Hematopoietic multipotent progenitor cell treated with erythropoietin and hydrocortisone succinate and interleukin-3 and kit ligand, for 4 days (in vitro differentiated cells): Measurements from ENCODE around the gene PPARD.
"Not testable (repeated sequence)": the region's sequence is repeated elsewhere in the genome, so short reads cannot be mapped to it uniquely, and the experiment has no call there.

Experiments used
- DNase-seq: peaks from one replicate; pipeline ENCODE4 v3.0.0-alpha.2; 2015

The PPARD gene

DNA sequence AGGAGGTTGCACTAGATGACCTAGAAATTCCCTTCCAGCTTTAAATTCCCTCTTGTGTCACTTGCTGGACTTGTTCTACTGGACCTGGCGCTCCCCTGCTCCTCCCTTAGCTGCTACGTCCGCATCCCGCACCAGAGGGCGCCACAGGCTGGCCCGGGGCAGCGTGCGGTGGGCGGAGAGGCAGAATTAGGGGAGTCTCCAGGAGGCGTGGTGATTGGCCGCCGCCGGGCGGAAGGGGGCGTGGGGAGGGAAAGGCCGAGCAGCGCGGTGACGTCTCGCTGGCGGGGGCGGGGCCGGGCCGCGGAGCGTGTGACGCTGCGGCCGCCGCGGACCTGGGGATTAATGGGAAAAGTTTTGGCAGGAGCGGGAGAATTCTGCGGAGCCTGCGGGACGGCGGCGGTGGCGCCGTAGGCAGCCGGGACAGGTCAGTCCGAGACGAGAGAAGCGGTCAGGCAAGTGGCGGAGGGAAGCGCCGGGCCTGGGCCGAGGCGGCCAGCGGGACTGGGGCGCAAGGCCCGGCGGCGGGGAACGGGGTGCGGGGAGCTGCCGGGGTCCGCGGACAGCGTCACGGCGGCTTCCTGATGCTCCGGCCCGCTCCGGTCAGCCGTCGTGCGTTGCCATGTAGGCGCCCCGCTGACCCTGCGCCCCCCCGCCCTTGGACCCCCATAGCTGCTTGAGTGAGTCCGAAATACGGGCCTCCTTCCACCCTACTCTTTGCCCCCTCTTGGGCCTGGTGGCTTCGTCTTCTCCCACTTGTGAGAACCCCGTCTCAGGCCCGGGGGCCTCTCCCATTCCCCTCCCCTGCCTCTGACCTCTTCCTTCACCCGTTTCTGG lies at the start of gene PPARD:
Gene PPARD, plus strand, starts transcription at position 301 of the 834 bp plus-strand sequence. CDS start 68,530 bp downstream, outside the sequence.
- peak; percentile 97 for DNase-seq

DNA sequence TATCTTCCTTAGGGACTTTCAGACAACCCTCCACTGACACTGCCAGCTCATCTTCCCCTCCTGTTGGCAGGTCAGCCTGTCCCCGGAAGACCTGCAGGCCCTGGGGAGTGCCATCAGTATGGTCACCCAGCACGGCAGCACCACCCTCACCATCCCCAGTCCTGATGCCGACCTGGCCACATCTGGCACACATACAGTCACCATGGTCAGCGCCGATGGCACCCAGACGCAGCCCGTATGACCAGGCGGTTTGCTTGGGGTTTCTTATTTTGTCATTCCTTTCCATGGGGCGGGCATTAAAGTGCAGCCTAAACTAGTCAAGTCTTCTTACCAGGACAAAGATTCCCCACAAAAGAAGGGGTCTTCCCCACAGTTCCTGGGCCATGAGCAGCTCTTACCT lies 48.7 kb upstream of the PPARD start:
- no peak for DNase-seq

DNA sequence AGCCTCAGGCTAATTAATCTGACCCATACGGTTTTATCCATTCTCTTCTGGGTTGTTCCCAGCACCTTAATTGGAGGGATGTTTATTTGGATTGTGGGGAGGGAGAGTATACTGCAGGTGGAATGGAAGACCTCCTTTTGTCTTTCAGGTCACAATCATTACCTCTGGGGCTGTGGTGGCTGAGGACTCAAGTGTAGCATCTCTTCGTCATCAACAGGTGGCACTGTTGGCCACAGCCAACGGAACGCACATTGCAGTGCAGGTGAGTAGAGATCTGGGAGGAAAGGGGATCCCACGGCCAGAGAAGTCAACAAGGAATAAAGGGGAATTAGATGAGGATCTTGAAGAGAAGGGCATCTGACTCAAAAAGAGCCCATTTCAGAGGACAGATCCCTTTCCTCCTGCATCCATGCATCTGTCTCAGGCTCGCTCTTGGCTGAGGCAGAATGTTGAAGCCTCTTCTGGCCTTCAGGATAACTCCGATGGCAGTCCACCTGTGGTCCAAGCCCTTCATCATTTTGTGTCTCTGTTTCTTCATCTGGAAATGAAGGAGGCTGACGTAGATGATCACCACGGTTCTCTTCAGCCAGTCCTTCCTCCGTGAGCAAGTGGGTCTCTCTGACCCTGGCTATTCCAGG lies 47.9 kb upstream of the PPARD start:
- DNase-seq: peak; percentile 63

DNA sequence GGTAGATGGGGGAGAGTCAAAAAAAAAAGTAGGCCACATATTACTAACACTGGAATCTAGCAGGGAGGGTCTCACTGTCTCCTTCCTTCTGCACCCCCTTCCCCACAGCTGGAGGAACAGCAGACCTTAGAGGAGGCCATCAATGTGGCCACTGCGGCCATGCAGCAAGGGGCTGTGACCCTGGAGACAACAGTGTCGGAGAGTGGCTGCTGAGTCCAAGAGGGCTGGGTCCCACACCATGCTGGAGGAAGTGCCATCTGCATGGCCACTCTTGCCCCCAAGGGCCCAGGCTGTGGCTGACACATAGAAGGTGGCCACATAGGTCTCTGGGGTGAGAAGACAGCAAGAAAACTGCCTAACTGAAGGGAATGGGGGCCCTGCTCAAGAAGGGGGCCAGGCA lies 47.3 kb upstream of the PPARD start:
- no peak for DNase-seq

DNA sequence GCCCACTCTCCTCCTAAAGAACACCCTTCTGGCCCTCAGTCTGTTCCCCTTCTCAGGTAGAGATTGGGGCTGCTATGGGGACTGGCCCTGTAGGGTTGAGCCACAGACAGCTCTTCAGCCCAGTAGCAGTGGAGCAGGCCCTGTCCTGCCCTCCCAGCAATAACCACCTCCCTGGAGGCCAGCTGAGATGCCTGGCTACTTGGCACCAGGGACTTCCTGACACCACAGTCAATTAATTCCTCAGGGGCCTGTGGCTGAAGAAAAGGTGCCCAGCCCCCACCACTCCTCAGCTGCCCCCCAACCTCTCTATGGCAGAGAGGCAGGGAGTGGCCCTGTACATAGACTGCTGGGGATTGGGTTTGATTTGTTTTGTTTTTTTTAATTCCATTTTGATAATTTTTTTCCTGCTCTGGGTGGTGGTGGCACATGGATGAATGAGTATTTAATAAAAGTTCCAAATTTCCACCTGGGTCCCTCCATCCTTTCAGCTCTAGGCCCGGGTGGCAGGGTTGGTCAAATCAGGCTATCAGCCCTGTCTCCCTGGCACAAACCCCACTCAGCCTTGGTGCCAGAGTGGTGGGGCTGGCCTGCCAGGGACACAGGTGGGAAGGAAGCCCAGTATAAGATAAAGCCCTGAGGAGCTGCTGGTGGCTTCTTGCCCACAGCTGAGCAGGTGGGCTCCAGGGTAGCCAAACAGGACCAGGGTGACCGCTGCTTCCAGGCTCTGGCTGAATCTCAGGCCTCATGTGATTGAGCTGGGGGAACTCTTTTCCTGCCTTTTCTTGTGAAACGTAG lies 46.6 kb upstream of the PPARD start:
- no peak for DNase-seq

DNA sequence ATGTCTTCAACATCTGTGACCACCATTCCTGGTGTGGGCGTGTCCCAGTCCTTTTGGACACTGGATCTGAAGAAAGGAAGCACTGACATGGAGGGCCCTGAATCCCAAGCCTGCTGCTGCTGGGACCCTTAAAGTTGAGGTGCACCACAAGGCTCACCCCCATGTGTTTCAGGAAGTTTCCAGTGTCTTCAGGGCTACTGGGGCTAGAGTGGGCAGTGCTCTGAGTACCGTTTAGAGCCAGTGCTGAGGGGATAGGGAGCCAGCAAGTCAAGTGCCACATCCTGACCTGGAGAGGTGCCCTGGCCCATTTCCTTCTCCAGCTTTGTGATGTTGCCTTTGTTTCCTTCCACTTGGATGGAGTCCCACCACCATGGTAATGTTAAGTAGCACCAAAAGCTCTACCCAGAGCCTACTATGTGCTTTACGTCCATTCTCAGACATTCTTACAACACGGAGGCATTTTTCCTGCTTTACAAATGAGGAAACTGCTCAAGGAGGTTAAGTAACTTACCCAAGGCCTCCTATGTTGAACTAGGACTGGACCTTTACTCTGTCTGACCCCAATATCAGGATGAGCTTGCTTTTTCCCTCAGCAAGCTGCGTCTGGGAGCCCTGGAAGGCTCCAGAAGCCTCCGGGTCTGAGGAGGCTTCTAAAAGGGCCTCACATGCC lies 45.3 kb upstream of the PPARD start:
- no peak for DNase-seq

DNA sequence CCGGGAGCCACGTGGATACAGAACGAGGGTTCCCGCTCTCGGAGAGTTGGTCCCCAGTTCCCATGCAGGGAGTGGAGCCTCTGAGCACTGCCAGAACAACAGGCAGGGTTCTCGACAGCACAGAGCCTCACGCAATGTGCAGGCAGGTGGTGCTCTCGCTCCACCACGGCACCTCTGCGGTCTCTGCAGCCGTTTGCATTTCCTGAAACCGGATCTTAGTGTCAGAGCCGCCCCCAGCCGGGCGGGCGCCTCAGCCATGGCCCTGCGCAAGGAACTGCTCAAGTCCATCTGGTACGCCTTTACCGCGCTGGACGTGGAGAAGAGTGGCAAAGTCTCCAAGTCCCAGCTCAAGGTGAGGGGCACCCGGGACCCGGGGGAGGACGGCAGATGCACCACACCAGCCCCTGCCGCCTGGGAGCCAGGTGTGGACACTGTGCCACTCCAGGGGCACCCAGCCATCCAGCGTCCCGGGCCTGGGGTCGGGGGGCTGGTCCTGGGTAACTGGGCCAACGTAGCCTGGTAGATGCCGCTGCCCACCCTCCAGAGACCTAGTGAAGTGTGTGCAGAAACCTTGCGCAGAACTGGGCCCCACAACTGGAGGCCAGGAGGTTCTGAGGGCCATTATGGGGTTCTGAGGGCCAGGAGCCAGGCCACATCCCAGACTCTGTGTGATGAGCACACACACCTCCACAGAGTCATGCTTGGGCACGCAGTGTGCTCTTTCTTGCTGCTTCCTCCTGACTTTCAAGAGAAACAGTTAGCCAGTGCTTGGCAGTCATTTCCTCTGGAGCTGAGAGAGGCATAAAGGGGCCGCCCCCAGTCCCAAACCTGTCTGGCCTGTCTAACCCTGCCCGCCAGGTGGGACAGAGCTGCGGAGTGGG lies 44.5 kb upstream of the PPARD start, which contains the start of gene DEF6:
Gene DEF6, plus strand, starts transcription at position 218 of the 881 bp plus-strand sequence. Its CDS starts 39 bp downstream, at position 257.
- DNase-seq: peak; percentile 96

DNA sequence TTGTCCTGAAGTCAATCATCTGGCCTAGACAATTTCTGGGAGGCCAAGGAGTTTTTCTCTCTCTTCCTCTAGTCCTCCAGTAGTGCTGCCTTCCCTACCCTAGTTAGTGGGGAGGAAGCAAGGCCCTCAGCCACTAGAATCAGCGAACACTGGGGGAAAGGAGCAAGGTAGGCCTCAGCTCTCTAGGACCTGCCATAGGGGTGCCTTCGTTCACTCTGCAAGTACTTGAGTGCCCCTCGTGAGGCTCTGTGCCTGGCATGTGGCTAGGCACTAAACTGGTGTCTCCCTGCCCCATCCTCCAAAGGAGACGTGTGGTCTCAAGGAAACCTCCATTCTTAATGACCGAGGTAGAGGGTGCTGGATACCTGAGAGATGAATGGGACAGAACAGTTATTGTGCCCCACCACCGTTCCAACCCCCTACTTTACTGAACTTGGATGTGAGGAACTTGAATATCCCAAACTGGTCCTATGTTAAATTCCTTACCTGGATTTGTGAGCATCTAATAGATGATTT lies 43.7 kb upstream of the PPARD start:
- peak; percentile 47 for DNase-seq

DNA sequence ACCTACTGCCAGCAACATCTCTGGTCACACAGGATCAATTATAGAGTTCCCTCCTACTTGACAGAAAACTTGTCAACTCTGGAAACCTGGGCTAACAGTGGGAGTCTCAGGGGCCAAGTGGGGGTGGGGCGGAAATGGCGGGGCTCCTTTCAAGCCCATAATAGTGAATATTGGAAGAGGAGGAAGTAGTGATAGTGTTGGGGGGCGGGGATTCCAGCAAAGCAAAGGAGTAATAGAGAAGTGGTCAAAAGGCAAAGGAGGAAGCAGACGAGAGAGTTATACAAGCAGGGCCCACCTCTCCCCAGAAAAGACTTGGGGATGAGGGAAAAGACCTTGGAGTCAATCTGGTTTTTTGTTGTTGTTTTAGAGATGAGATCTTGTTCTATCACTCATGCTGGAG lies 42.7 kb upstream of the PPARD start:
- peak; percentile 93 for DNase-seq

DNA sequence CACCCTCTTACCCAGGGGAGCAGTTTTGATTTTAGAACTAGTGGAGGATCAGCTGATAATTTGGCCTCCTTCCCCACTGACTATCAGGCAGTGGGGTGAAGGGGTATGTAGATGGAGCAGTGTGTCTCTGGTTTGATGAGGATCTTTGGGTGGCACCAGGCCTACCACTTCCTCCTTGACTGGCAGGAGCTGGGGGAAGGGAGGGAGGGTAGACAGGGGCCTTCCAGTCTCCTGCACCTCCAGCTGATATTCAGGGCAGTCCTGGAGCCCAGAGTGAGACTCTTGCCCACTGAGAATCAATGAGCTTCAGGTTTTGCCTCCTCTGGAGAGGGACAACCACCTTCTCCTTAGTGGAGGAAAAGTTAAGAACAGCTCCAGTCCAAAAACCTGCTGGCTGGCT lies 41.5 kb upstream of the PPARD start:
- DNase-seq: peak; percentile 85

DNA sequence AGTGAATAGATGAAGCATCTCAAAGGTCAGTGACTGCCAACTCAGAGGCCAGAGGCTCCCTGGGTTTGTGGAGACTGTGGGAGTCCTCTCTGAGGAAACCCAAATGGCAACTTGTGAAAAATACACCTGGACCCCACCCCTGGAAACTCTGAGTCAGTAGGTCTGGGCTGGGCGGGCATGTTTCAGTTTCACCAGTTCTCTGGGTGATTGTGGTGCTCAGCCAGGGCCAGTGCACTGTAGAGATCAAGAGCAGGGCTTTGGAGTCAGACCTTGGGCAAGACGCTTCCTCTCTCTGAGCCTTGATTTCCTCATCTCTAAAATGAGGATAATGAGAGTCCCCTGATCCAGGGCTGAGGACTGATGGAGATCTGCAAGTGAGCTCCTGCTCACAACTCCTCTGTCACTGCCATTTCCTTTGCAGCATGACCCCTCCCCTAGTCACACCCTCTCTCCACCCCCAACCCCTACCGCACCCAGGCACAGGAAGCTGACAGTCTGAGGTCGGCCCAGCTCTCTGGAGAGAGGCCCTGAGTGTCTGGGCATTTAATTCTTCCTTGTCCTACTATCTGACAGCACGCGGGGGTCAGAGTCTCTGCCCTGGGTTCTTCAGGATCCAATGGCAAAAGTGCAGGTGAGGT lies 39.6 kb upstream of the PPARD start:
- peak; percentile 92 for DNase-seq

DNA sequence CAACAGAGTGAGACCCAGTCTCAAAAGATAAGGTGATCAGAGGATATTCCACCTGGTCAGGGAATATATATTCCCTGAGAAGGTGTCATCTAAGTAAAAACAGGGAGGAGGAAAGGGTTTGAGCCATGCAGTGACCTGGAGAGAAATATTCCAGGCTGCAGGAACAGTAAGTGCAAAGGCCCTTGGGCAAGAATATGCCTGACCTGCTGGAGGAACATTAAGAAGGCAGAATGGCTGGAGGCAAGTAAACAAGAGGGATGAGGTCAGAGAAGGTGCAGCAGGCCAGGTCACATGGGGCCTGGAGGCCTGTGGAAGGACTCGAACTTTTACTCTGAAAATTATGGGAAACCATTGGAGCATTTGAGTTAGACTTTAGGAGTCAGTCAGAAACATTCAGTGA lies 38.1 kb upstream of the PPARD start:
- no peak for DNase-seq

DNA sequence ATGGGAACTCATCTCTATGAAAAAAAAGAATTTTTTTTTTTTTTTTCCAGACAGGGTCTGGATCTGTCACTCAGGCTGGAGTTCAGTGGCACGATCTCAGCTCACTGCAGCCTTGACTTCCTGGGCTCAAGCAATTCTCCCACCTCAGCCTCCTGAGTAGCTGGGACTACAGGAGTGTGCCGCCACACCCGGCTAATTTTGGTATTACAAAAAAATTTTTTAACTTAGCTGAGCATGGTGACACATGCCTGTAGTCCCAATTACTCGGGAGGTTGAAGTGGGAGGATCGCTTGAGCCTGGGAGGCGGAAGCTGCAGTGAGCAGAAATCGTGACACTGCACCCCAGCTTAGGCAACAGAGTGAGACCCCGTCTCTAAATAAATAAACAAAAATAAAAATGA lies 37.2 kb upstream of the PPARD start:
- DNase-seq: no peak

DNA sequence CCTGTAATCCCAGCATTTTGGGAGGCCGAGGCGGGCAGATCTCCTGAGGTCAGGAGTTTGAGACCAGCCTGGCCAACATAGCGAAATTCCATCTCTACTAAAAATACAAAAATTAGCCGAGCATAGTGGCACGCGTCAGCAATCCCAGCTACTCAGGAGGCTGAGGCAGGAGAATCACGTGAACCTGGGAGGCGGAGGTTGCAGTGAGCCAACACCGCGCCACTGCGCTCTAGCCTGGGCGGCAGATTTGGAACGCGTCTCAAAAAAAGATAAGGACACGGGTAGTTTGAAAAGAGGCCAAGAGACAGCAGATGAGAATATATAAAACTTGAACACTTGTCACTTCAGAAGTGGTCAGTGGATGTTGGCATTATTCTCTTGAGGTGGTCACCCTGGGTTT lies 35.2 kb upstream of the PPARD start:
- DNase-seq: not testable (repeated sequence)

DNA sequence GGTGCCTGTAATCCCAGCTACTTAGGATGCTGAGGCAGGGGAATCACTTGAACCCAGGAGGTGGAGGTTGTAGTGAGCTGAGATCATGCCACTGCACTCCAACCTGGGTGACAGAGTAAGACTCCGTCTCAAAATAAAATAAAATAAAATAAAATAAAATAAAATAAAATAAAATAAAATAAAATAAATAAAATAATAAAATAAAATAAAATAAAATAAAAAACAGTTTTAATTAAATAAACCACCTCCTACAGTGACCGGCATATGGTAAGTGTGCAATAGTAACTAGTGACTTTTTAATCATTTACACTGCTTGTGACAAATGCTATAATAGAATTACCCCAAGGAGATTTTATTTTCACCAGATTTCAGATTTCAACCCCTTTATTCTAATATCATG lies 33.8 kb upstream of the PPARD start:
- not testable (repeated sequence) for DNase-seq

DNA sequence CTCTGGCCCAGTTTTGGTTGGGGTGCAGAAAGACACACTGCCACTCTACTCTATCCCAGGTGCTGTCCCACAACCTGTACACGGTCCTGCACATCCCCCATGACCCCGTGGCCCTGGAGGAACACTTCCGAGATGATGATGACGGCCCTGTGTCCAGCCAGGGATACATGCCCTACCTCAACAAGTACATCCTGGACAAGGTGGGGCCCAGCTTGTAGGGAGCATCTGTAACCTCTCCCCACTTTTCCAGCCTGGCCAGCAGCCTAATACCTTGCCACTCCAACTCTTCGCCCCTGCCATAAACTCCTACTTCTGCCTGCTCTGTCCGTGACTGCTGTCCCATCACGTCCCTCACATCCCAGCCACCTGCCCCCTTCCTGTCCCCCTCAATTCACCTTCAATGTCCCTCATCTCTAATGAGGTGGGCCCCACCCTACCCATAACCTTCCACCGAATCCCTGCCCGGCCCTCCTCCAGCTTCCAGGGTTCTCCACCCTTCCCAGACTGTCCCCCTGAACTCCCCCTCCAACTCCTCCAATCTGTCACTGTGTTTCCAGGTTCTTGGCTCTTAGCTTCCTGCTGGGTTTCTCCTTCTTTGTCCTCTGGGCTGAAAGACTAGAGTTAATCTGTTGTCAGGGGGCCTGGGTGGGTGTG lies 32.6 kb upstream of the PPARD start:
- no peak for DNase-seq

DNA sequence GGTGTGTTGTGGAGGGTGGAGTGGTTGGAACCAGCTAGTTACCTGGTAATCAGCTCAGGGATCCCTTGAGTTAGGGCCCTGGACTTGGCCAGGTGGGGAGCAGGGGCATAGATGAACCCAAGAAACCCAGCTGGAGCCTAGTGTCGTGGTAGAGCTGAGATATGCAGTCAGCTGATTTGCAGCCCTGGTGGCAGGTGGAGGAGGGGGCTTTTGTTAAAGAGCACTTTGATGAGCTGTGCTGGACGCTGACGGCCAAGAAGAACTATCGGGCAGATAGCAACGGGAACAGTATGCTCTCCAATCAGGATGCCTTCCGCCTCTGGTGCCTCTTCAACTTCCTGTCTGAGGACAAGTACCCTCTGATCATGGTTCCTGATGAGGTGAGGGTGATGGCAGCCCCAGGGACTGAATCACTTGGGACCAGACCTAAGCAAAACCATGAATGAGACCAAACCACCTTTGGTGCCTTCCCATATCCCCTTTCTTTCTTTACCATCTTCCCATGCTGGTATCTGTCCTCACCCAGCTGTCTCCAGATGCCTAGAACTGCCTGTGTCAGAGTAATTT lies 32.0 kb upstream of the PPARD start:
- no peak for DNase-seq

DNA sequence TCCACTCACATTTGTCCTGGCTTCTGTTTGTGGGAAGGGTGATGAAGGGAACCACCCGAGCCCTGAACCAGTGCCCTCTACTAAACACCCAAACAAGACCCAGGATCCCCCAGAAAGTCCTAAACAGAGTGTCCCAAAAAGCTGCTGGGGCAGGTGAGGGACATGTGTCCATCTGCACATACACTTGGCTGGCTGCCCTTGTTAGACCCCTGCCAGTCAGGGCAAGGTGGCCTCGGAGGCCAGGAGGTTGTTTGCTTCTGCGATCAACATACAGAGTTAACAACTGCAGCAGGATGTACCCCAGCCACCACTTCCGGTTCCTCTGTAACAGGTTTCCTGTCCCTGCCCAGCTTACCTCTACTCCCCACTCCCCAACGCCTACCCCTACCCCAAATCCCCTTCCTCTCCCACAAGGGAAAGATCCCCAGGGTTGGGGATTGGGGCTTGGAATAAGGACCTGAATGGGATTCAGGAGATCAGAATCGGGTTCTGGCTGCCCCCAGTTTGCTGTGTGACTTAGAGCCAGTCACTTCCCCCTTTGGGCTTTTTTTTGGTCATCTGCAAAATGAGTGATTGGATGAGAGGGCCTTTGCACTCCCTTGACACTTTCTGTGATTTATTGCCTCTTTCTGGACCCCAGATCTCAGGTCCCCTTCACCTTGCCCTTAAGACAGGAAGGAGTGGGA lies 30.8 kb upstream of the PPARD start:
- peak; percentile 67 for DNase-seq

DNA sequence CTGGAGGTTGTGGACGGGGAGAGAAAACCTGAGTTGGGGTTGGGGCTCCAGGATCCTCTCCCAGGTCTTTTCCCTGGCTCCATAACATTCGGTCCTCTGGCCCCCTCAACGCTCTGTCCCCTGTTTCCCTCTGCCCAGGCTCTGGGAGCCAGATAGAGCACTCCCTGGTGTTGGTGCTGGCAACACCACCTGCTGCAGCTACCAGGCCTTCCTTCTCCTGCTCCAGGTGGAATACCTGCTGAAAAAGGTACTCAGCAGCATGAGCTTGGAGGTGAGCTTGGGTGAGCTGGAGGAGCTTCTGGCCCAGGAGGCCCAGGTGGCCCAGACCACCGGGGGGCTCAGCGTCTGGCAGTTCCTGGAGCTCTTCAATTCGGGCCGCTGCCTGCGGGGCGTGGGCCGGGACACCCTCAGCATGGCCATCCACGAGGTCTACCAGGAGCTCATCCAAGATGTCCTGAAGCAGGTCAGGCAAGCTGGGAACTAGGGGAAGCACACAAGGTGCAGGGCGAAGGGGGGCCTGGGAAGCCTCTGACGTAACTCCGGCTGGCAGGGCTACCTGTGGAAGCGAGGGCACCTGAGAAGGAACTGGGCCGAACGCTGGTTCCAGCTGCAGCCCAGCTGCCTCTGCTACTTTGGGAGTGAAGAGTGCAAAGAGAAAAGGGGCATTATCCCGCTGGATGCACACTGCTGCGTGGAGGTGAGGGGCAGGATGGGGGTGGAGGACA lies 30.1 kb upstream of the PPARD start:
- no peak for DNase-seq
